ENCODE results near the gene THAP4. TPM values are rescaled to one million over a fixed set of nuclear protein-coding genes. Genes with fewer than 3 reads are reported as not detected.

The THAP4 gene
- total and polyA plus RNA-seq, 2 of the 4 experiments (the other 2 are of a cell fraction): 33.9 to 55.1 TPM

- intact Hi-C loops (cut with micrococcal nuclease) (no loop called here), in situ Hi-C loops (cut with MboI; ENCODE audit: low sequenced_read_pairs) (no loop called here), dilution Hi-C loops (cut with HindIII; ENCODE audit: low sequenced_read_pairs, unreplicated experiment) (no loop called here)
- Histone ChIP-seq H2BK20ac (ENCODE audit: low read depth, low read length) (no peak overlapping the region), H3K36me3 (ENCODE audit: control insufficient read depth, insufficient read depth, low read length) (peaks cover 18% of the 10 kb centered on the region), H3K9me3 (ENCODE audit: control insufficient read depth, insufficient read depth, low read length) (peaks cover 4% of the 10 kb centered on the region), H3K4me2 (ENCODE audit: low read depth, low read length) (peak overlapping the region; percentile 20; the same call in 1 of the 2 replicates), H3K79me1 (ENCODE audit: low read depth in 1 of 2, low read length in 2 of 2) (no peaks in the 10 kb centered on the region; a peak in 1 of 4 replicates), H4K5ac (ENCODE audit: low read depth, low read length) (no peak overlapping the region), H3K56ac (ENCODE audit: extremely low read depth, insufficient read depth, low read length) (no peak overlapping the region), H3K4ac (ENCODE audit: low read depth, low read length) (no peak overlapping the region), H3K4me3 (ENCODE audit: insufficient read depth, low read depth, low read length) (no peak overlapping the region), H2BK15ac (ENCODE audit: low read depth, low read length) (no peak overlapping the region), H3K9ac (ENCODE audit: low read depth, low read length) (no peak overlapping the region), H3K23ac (ENCODE audit: low read depth, low read length) (0 out of 2 replicates have a peak overlapping the region, but pooled peaks have one; percentile 40), H3K18ac (ENCODE audit: low read depth, low read length) (no peak overlapping the region), H2AK5ac (ENCODE audit: low read depth, low read length) (no peak overlapping the region), H3K9me1 (ENCODE audit: insufficient read depth, low read length) (no peaks in the 10 kb centered on the region; the same call in 1 of the 2 replicates), H3K14ac (replicated peaks; ENCODE audit: low read depth, low read length) (no peak overlapping the region), H2BK5ac (ENCODE audit: low read depth, low read length, poor library complexity, severe bottlenecking) (no peak overlapping the region), H2AK9ac (replicated peaks; ENCODE audit: low read depth, low read length, poor library complexity) (no peak overlapping the region), H4K91ac (ENCODE audit: insufficient read depth, low read depth, low read length) (no peak overlapping the region), H4K8ac (ENCODE audit: low read depth in 2 of 2, low read length in 2 of 2) (no peak overlapping the region), H4K20me1 (ENCODE audit: insufficient read depth, low read length) (peaks cover 14% of the 10 kb centered on the region), H3K27me3 (ENCODE audit: control insufficient read depth, insufficient read depth, low read length) (no peaks in the 10 kb centered on the region), H3K27ac (ENCODE audit: insufficient read depth, low read length) (peak overlapping the region; percentile 20; the same call in 1 of the 2 replicates), H2BK120ac (ENCODE audit: low read depth, low read length) (no peak overlapping the region), H2AFZ (replicated peaks; ENCODE audit: low read length, poor library complexity) (no peak overlapping the region), H3K4me1 (ENCODE audit: control insufficient read depth, insufficient read depth, low read length) (peaks cover 5% of the 10 kb centered on the region; the same call in 1 of the 2 replicates)
- ATAC-seq (ENCODE audit: low read depth): peak; percentile 62
- WGBS, 2 experiments (ENCODE audit: extremely low coverage in 2 of 2, insufficient read length in 1 of 2): no CpG with 5 or more reads among the region's 9 CpGs
- no peak for TF ChIP-seq POLR2A (IDR thresholded peaks at IDR 0.05; ENCODE audit: low read depth, low read length)
- TF ChIP-seq MAZ (IDR thresholded peaks at IDR 0.05; ENCODE audit: borderline replicate concordance, low read depth, low read length): peak; percentile 40; the same call in 1 of the 2 replicates
- TF ChIP-seq USF2 (IDR thresholded peaks at IDR 0.05; ENCODE audit: low read depth, low read length): no peak
- TF ChIP-seq BHLHE40 (IDR thresholded peaks at IDR 0.05; ENCODE audit: low read depth, low read length): no peak
- no peak for TF ChIP-seq ELK1 (IDR thresholded peaks at IDR 0.05; ENCODE audit: borderline replicate concordance, low read depth, low read length)
- ChIA-PET CTCF (no interaction called here), POLR2A (ENCODE audit: unreplicated experiment) (no interaction called here)
- DNase-seq: peak; percentile 67
- no TSS peak for BruUV-seq (replicated peaks)
Measured at GRCh38 chr2:241577413-241578122, 59.4 kb downstream of the THAP4 start.
